Measurements from ENCODE around the gene CRAT.

Gene CRAT

DNA sequence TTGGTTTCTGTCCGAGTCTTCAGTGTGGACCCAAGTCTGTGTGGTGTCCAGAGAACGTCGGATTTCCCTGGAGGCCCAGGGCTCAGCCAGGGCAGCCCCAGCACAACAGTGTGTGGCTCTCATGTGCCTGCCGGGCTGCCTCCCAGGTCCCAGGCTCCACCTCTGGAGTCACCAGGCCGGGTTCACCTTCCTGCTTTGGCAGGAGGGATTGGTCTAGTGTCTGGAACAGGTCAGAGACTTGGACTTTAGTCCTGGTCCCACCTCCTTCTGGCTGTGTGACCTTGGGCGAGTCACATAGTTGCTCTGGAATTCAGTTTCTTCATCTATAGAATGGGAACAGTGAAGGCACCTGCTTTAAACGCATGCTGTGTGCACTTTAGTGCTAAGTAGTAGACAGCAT lies 26.5 kb downstream of the CRAT start:
- DNase-seq = no peak

- DNase-seq = no peak
Measured at GRCh38 chr9:129081388-129081904, 29.1 kb downstream of the CRAT start.

- peak; percentile 98 for DNase-seq
Measured at GRCh38 chr9:129080601-129081387, 29.8 kb downstream of the CRAT start, which contains the start of gene DOLPP1. Gene DOLPP1, plus strand, starts transcription at chr9:129081111. Its CDS starts 21 bp downstream, at chr9:129081132.

- no peak for DNase-seq
Measured at GRCh38 chr9:129080298-129080600, 30.3 kb downstream of the CRAT start.

GRCh38 chr9:129079829-129080228 lies 30.8 kb downstream of the CRAT start:
- no peak for DNase-seq

GRCh38 chr9:129078691-129079503 lies 31.7 kb downstream of the CRAT start:
- no peak for DNase-seq

GRCh38 chr9:129077236-129077635 lies 33.4 kb downstream of the CRAT start:
- DNase-seq = no peak

GRCh38 chr9:129076640-129077037 lies 34.0 kb downstream of the CRAT start:
- no peak for DNase-seq

DNA sequence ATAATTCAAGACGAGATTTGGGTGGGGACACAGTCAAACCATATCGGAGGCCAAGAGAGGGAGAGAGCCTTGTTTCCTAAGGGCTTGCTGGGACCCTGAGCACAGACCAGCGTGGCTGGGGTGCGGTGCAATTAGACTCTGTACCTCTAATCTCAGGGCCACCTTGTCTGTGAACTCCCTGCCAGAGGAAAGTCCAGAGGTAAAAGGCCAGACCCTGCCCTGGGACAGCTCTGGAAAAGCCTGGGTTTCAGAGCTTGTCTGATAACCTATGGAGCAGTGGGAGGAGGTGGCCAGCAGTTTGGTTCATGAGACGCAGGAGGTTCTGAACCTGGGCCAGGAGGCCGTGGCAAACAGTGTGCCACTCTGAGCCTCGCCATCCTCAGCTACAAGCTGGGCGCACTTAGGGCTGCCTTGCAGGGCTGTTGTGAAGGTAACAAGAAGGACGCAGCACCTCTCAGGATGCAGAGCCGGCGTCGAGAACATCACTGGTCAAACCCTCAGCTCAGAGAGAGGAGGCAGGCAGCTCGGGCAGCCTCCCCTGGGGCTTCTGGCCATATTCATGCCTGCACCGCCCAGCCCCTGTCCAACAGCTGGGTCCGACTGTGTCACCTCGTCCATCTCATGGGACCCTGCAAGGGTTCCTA lies 34.5 kb downstream of the CRAT start:
- no peak for DNase-seq

- DNase-seq = no peak
Measured at GRCh38 chr9:129074106-129074505, 36.5 kb downstream of the CRAT start.

DNA sequence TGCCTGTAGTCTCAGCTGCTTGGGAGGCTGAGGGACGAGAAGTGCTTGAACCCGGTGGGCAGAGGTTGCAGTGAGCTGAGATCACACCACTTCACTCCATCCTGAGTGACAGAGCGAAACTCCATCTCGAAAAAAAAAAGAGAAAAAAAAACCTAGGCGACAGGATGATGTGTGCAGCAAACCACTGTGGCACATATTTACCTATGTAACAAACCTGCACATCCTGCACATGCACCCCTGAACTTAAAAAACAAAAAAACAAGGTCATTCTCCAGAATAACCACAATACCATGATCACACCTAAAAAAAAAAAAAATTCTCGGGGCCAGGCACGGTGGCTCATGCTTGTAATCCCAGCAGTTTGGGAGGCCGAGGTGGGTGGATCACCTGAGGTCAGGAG lies 37.2 kb downstream of the CRAT start:
- no peak for DNase-seq

GRCh38 chr9:129072171-129072570 lies 38.4 kb downstream of the CRAT start:
- DNase-seq = no peak

GRCh38 chr9:129071526-129072126 lies 39.0 kb downstream of the CRAT start:
- no peak for DNase-seq

GRCh38 chr9:129070696-129071525 lies 39.7 kb downstream of the CRAT start:
- DNase-seq = no peak

- no peak for DNase-seq
Measured at GRCh38 chr9:129069862-129070641, 40.5 kb downstream of the CRAT start.

GRCh38 chr9:129068990-129069861 lies 41.4 kb downstream of the CRAT start:
- DNase-seq = peak; percentile 20

- DNase-seq = no peak
Measured at GRCh38 chr9:129068110-129068509, 42.5 kb downstream of the CRAT start.

- no peak for DNase-seq
Measured at GRCh38 chr9:129064499-129064908, 46.1 kb downstream of the CRAT start.

GRCh38 chr9:129063061-129063460 lies 47.5 kb downstream of the CRAT start:
- DNase-seq = no peak

DNA sequence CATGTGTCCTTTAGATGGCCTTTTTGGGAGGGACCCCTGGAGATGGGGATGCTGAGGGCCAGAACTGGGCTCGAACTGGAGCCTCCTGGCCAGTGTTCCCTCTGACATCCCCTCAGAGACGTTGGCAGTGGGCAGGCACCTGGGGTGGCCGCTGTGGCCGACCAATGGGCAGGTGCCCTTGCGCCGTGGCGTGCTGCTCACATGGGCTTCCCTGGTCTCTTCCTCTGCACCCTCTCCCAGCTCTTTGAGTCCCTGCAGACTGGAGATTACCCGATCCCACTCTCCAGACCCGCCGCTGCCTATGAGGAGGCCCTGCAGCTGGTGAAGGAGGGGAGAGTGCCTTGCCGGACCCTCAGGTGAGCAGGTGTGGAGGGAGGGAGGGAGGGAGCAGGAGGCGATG lies 49.6 kb downstream of the CRAT start:
- DNase-seq = no peak

Measured in effector CD4-positive, alpha-beta T cell (primary cell).